Fibroblast of lung (primary cell): ENCODE data around the gene GRID1. TPM values are rescaled to one million over a fixed set of nuclear protein-coding genes. Genes with fewer than 3 reads are reported as not detected.
"Not testable (repeated sequence)": the region's sequence is repeated elsewhere in the genome, so short reads cannot be mapped to it uniquely, and the experiment has no call there.

Source experiments
- DNase-seq, 2 donors: peaks; one replicate each; pipeline versions ENCODE4 v3.0.0 to v3.0.0-alpha.2; 2010; ENCODE audit warnings: low read depth in 2 of 2
- H2AFZ ChIP-seq: 2 replicates; pipeline ENCODE4 v1.5.1; 2012; ENCODE audit warnings: low read length, control low read depth, inconsistent platforms
- H3K27ac ChIP-seq: 2 replicates; pipeline ENCODE4 v1.5.1; 2011; ENCODE audit warnings: low read length, control low read depth; ENCODE audit not compliant: insufficient read depth
- H3K27me3 ChIP-seq: 2 replicates; pipeline ENCODE4 v1.5.1; 2011; ENCODE audit warnings: mild to moderate bottlenecking, low read length; ENCODE audit not compliant: control insufficient read depth, insufficient read depth
- H3K36me3 ChIP-seq: 2 replicates; pipeline ENCODE4 v1.5.1; 2011; ENCODE audit warnings: low read length; ENCODE audit not compliant: control insufficient read depth, insufficient read depth
- H3K4me1 ChIP-seq: 2 replicates; pipeline ENCODE4 v1.5.1; 2011; ENCODE audit warnings: low read length; ENCODE audit not compliant: control insufficient read depth, insufficient read depth; ENCODE audit errors: extremely low read depth
- H3K4me2 ChIP-seq: 2 replicates; pipeline ENCODE4 v1.5.1; 2011; ENCODE audit warnings: low read length, control low read depth; ENCODE audit not compliant: insufficient read depth; ENCODE audit errors: extremely low read depth
- H3K4me3 ChIP-seq, 4 experiments: fragments of 200-600 bp in 1 of 4; sonication (generic) in 1 of 4; replicated peaks in 1 of 4; 2 replicates each; pipeline ENCODE4 v1.5.1; 2011 to 2016; ENCODE audit warnings: low read length in 4 of 4, low read depth in 3 of 4, mild to moderate bottlenecking in 3 of 4, control low read depth in 2 of 4, inconsistent platforms in 1 of 4, mixed read lengths in 1 of 4; ENCODE audit not compliant: insufficient read depth in 1 of 4; ENCODE audit errors: control extremely low read depth in 1 of 4
- H3K79me2 ChIP-seq: 2 replicates; pipeline ENCODE4 v1.5.1; 2012; ENCODE audit warnings: mild to moderate bottlenecking, low read length, inconsistent platforms; ENCODE audit not compliant: control insufficient read depth, insufficient read depth
- H3K9ac ChIP-seq: 2 replicates; pipeline ENCODE4 v1.5.1; 2011; ENCODE audit warnings: mild to moderate bottlenecking, low read length, control low read depth; ENCODE audit not compliant: insufficient read depth
- H3K9me3 ChIP-seq: 2 replicates; pipeline ENCODE4 v1.5.1; 2012; ENCODE audit warnings: low read depth, low read length; ENCODE audit not compliant: control insufficient read depth, insufficient read depth
- H4K20me1 ChIP-seq: 2 replicates; pipeline ENCODE4 v1.5.1; 2011; ENCODE audit warnings: low read length; ENCODE audit not compliant: control insufficient read depth, insufficient read depth; ENCODE audit errors: extremely low read depth
- EZH2 ChIP-seq: IDR thresholded peaks from 2 replicates; pipeline ENCODE4 v1.5.1; 2012; ENCODE audit warnings: low read length, control low read depth, mild to moderate bottlenecking; ENCODE audit errors: missing control alignments
- polyA plus RNA-seq, 2 donors: library from polyadenylated mRNA; depleted of rRNA in 1 of 2; stranded (reverse) in 1 of 2; unstranded in 1 of 2; fragments of >200 nt; gene quantifications; 2 replicates each; pipeline ENCODE4 v1.2.1, GENCODE V29; 2011 to 2012; ENCODE audit warnings: missing spikeins in 1 of 2
- total RNA-seq: library from RNA; depleted of rRNA; stranded (reverse); fragments of >200 nt; gene quantifications from 2 replicates; pipeline ENCODE4 v1.2.1, GENCODE V29; 2014
- TF ChIP-seq, protein P1 (sequence below), 2 donors: IDR thresholded peaks in 1 of 2; conservative IDR thresholded peaks in 1 of 2; 1 replicate in 1 of 2; 2 replicates in 1 of 2; pipeline ENCODE4 v1.5.1; 2011 to 2012; ENCODE audit warnings: low read length in 2 of 2, control low read depth in 1 of 2, inconsistent platforms in 1 of 2, low read depth in 1 of 2, mild to moderate bottlenecking in 1 of 2

The GRID1 gene
- total and polyA plus RNA-seq, 2 donors (not counting 1 experiment from before 2014, with no cell fraction given): 0.03 to 0.33 TPM

DNA sequence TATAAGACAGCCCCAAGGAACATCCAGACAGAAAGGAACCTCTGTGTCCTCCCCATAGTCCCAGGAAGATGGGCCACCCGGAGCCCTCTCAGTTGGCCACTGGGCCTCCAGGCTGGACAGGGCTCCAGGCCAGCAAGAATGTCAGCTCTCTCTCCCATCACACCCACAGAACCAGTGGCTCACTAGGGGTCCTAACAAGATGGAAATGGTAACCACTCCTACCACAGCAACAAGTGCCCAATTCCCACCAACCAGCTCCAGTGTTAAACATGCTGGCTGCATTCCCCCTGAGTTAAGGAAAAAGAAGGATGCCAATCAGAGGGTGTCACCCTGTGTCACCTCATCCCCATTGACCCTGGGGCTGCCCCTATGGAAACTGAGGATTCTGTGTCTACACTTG lies 333.0 kb downstream of the GRID1 start:
- Histone ChIP-seq H4K20me1 (no peaks in the 10 kb centered on the region), H3K4me2 (no peak overlapping the region), H3K4me3 (no peak overlapping the region), H3K27ac (no peak overlapping the region), H3K4me1 (no peaks in the 10 kb centered on the region), H3K9ac (no peak overlapping the region), H3K27me3 (no peaks in the 10 kb centered on the region), H3K36me3 (no peaks in the 10 kb centered on the region), H2AFZ (no peak overlapping the region), H3K79me2 (no peaks in the 10 kb centered on the region), H3K9me3 (no peaks in the 10 kb centered on the region)
- TF ChIP-seq, protein P1, sequence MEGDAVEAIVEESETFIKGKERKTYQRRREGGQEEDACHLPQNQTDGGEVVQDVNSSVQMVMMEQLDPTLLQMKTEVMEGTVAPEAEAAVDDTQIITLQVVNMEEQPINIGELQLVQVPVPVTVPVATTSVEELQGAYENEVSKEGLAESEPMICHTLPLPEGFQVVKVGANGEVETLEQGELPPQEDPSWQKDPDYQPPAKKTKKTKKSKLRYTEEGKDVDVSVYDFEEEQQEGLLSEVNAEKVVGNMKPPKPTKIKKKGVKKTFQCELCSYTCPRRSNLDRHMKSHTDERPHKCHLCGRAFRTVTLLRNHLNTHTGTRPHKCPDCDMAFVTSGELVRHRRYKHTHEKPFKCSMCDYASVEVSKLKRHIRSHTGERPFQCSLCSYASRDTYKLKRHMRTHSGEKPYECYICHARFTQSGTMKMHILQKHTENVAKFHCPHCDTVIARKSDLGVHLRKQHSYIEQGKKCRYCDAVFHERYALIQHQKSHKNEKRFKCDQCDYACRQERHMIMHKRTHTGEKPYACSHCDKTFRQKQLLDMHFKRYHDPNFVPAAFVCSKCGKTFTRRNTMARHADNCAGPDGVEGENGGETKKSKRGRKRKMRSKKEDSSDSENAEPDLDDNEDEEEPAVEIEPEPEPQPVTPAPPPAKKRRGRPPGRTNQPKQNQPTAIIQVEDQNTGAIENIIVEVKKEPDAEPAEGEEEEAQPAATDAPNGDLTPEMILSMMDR (conservative IDR thresholded peaks at IDR 0.05 in 1 of 2, IDR thresholded peaks at IDR 0.05 in 1 of 2; ENCODE audit: low read depth in 1 of 2, low read length in 2 of 2): no peak
- no peak for TF ChIP-seq EZH2
- DNase-seq: no peak

DNA sequence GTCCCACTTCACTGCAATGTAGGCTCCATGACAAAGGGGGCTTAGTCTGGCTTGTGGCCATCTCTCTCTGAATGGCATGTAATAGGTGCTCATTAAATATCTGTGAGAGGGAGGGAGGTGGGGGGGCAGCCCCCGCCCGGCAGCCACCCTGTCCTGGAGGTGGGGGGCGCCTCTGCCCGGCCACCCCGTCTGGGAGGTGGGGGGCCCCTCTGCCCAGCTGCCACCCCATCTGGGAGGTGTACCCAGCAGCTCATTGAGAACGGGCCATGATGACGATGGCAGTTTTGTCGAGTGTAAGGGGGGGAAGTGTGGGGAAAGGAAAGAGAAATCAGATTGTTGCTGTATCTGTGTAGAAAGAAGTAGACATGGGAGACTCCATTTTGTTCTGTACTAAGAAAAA lies 334.5 kb downstream of the GRID1 start:
- not testable (repeated sequence) for H3K9me3 ChIP-seq, H3K27ac ChIP-seq, H3K36me3 ChIP-seq, H2AFZ ChIP-seq, DNase-seq, H3K4me3 ChIP-seq, H3K4me2 ChIP-seq, H3K9ac ChIP-seq, H3K4me1 ChIP-seq, H4K20me1 ChIP-seq, H3K79me2 ChIP-seq, H3K27me3 ChIP-seq

DNA sequence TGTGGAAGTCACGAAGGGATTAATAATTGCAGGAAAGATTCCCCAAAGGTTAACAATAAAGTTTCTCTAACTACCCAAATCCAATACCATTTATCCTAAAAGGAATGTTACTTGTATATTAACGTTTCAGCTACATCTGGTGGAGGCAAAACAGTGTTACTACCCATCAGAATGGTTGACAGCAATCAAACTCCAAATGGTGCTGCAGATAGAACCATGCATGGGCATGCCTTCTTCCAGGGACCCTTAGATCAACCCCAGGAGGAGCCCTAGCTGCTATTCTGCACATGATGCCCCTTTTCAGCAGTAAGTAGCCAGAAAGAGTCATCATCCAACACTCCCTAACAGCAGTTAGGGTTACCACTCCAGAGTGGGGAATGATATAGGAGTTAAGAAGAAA lies 336.3 kb downstream of the GRID1 start:
- TF ChIP-seq, protein P1 (conservative IDR thresholded peaks at IDR 0.05 in 1 of 2, IDR thresholded peaks at IDR 0.05 in 1 of 2; ENCODE audit: low read depth in 1 of 2, low read length in 2 of 2): no peak
- no peaks in the 10 kb centered on the region for H3K9me3 ChIP-seq
- H3K4me1 ChIP-seq: no peaks in the 10 kb centered on the region
- H3K9ac ChIP-seq: no peak overlapping the region
- no peaks in the 10 kb centered on the region for H3K36me3 ChIP-seq
- no peak overlapping the region for H3K27ac ChIP-seq
- no peak for DNase-seq
- no peak overlapping the region for H3K4me3 ChIP-seq
- H3K4me2 ChIP-seq: no peak overlapping the region
- H3K79me2 ChIP-seq: no peaks in the 10 kb centered on the region
- no peaks in the 10 kb centered on the region for H3K27me3 ChIP-seq
- no peaks in the 10 kb centered on the region for H4K20me1 ChIP-seq
- H2AFZ ChIP-seq: no peak overlapping the region

DNA sequence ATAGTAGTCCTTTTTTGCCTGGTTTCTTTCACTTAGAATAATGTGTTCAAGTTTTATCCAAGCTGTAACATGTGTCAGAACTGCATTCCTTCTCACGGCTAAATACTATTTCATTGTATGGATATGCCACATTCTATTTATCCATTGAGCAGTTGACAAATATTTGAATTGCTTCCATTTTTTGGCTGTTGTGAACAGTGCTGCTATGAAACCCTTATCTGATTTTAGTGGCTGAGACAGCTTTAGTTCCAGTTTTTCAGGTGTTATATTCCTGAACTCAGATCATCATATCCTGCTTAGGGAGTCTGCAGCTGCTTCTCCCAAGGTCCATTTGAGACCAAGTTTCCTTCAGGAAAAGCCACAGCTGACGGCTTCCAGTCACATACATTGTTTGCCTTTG lies 339.2 kb downstream of the GRID1 start:
- H3K4me1 ChIP-seq: no peaks in the 10 kb centered on the region
- H3K4me3 ChIP-seq: no peak overlapping the region
- H3K36me3 ChIP-seq: no peaks in the 10 kb centered on the region
- no peaks in the 10 kb centered on the region for H3K27me3 ChIP-seq
- H3K9me3 ChIP-seq: no peaks in the 10 kb centered on the region
- no peak overlapping the region for H3K27ac ChIP-seq
- no peaks in the 10 kb centered on the region for H4K20me1 ChIP-seq
- no peak for DNase-seq
- no peak overlapping the region for H2AFZ ChIP-seq
- no peaks in the 10 kb centered on the region for H3K79me2 ChIP-seq
- no peak overlapping the region for H3K4me2 ChIP-seq
- H3K9ac ChIP-seq: no peak overlapping the region
- TF ChIP-seq, protein P1 (conservative IDR thresholded peaks at IDR 0.05 in 1 of 2, IDR thresholded peaks at IDR 0.05 in 1 of 2; ENCODE audit: low read depth in 1 of 2, low read length in 2 of 2): no peak
- TF ChIP-seq EZH2: no peak
